ENCODE measurements around the gene XPO5.

The XPO5 gene

GRCh38 chr6:43497689-43498088 is 78.1 kb downstream of the XPO5 start:
- no peak for DNase-seq (ENCODE audit: low spot score)

GRCh38 chr6:43497129-43497396 is 78.8 kb downstream of the XPO5 start:
- no peak for DNase-seq (ENCODE audit: low spot score)

- peak; percentile 82 for DNase-seq (ENCODE audit: low spot score)
Measured at GRCh38 chr6:43496370-43497128, 79.3 kb downstream of the XPO5 start.

GRCh38 chr6:43495409-43495941 is 80.4 kb downstream of the XPO5 start:
- DNase-seq (ENCODE audit: low spot score): peak; percentile 32

- DNase-seq (ENCODE audit: low spot score): no peak
Measured at GRCh38 chr6:43494766-43495165, 81.1 kb downstream of the XPO5 start.

GRCh38 chr6:43494321-43494720 is 81.5 kb downstream of the XPO5 start:
- no peak for DNase-seq (ENCODE audit: low spot score)

GRCh38 chr6:43493833-43494232 is 82.0 kb downstream of the XPO5 start:
- no peak for DNase-seq (ENCODE audit: low spot score)

- DNase-seq (ENCODE audit: low spot score): no peak
Measured at GRCh38 chr6:43493230-43493629, 82.6 kb downstream of the XPO5 start.

GRCh38 chr6:43492673-43493072 is 83.2 kb downstream of the XPO5 start:
- peak; percentile 49 for DNase-seq (ENCODE audit: low spot score)

GRCh38 chr6:43491750-43492661 is 83.8 kb downstream of the XPO5 start:
- DNase-seq (ENCODE audit: low spot score): peak; percentile 87

GRCh38 chr6:43490523-43490939 is 85.3 kb downstream of the XPO5 start:
- DNase-seq (ENCODE audit: low spot score): peak; percentile 56

GRCh38 chr6:43489277-43490072 is 86.4 kb downstream of the XPO5 start:
- no peak for DNase-seq (ENCODE audit: low spot score)

- no peak for DNase-seq (ENCODE audit: low spot score)
Measured at GRCh38 chr6:43488667-43489276, 87.1 kb downstream of the XPO5 start.

GRCh38 chr6:43481591-43482236 is 94.1 kb downstream of the XPO5 start:
- no peak for DNase-seq (ENCODE audit: low spot score)

GRCh38 chr6:43481075-43481474 is 94.8 kb downstream of the XPO5 start:
- DNase-seq (ENCODE audit: low spot score): no peak

- peak; percentile 34 for DNase-seq (ENCODE audit: low spot score)
Measured at GRCh38 chr6:43478008-43478372, 97.8 kb downstream of the XPO5 start.

- DNase-seq (ENCODE audit: low spot score): peak; percentile 85
Measured at GRCh38 chr6:43477235-43478007, 98.4 kb downstream of the XPO5 start, which contains the start of gene TJAP1. Gene TJAP1, plus strand, starts transcription at chr6:43477570. Its CDS starts 21,432 bp downstream, at chr6:43499002.

- no peak for DNase-seq (ENCODE audit: low spot score)
Measured at GRCh38 chr6:43476746-43477145, 99.1 kb downstream of the XPO5 start.

GRCh38 chr6:43475516-43475915 is 100.3 kb downstream of the XPO5 start:
- no peak for DNase-seq (ENCODE audit: low spot score)

GRCh38 chr6:43472515-43472914 is 103.3 kb downstream of the XPO5 start:
- DNase-seq (ENCODE audit: low spot score): no peak
